Stimulated activated naive B cell treated with anti-CD40 and anti-IgM and Interleukin-4, amounts not matched to agents 10 μg/mL and 1 μg/mL and 100 μg/mL, for 72 hours (primary cell): ENCODE measurements around the gene SOCS7.

Source experiments
- ATAC-seq, 2 donors: fragments of 150-1000 bp; cut with Tn5 transposase; replicated peaks; 2 replicates each; pipeline ENCODE4 v1.10.0; 2021; ENCODE audit warnings: moderate library complexity in 1 of 2
- DNase-seq: peaks from one replicate; pipeline ENCODE4 v3.0.0; 2021
- H3K27ac Mint-ChIP-seq: one replicate; pipeline ENCODE4 v1.8.0; 2022; ENCODE audit warnings: mild to moderate bottlenecking, mixed read lengths
- H3K27me3 Mint-ChIP-seq, 2 donors: one replicate each; pipeline ENCODE4 v1.8.0; 2022; ENCODE audit warnings: mixed read lengths in 2 of 2
- H3K36me3 Mint-ChIP-seq, 2 donors: one replicate each; pipeline ENCODE4 v1.8.0; 2022; ENCODE audit warnings: mixed read lengths in 2 of 2, mild to moderate bottlenecking in 1 of 2
- H3K4me1 Mint-ChIP-seq, 2 donors: one replicate each; pipeline ENCODE4 v1.8.0; 2022; ENCODE audit warnings: mixed read lengths in 2 of 2, mild to moderate bottlenecking in 1 of 2
- H3K4me3 Mint-ChIP-seq, 2 donors: one replicate each; pipeline ENCODE4 v1.8.0; 2022; ENCODE audit warnings: mild to moderate bottlenecking in 2 of 2, mixed read lengths in 2 of 2, moderate library complexity in 1 of 2
- H3K9me3 Mint-ChIP-seq, 2 donors: one replicate each; pipeline ENCODE4 v1.8.0; 2022; ENCODE audit warnings: mixed read lengths in 2 of 2, mild to moderate bottlenecking in 1 of 2

Gene SOCS7

GRCh38 chr17:38417210-38417951 lies 65.7 kb downstream of the SOCS7 start:
- Mint-ChIP-seq H3K9me3 (no peaks in the 10 kb centered on the region), H3K4me3 (no peak overlapping the region), H3K4me1 (peaks cover 9 to 31% of the 10 kb centered on the region in 2 donors), H3K36me3 (no peaks in the 10 kb centered on the region), H3K27ac (no peak overlapping the region), H3K27me3 (peaks cover 49 to 51% of the 10 kb centered on the region in 2 donors)
- ATAC-seq: no peak
- no peak for DNase-seq

- peaks cover 56 to 59% of the 10 kb centered on the region in 2 donors for H3K27me3 Mint-ChIP-seq
Measured at GRCh38 chr17:38418062-38418692, 66.5 kb downstream of the SOCS7 start.

GRCh38 chr17:38418693-38419507 lies 67.3 kb downstream of the SOCS7 start:
- Mint-ChIP-seq H3K4me3 (peak overlapping the region; percentile 77 to 80), H3K4me1 (peaks cover 10 to 31% of the 10 kb centered on the region in 2 donors), H3K9me3 (no peaks in the 10 kb centered on the region), H3K36me3 (no peaks in the 10 kb centered on the region), H3K27ac (peak overlapping the region; percentile 89), H3K27me3 (peaks cover 63 to 66% of the 10 kb centered on the region in 2 donors)
- no peak for ATAC-seq
- DNase-seq: no peak

More at GRCh38 chr17:38418062-38418692, 66.5 kb downstream of the SOCS7 start:
- ATAC-seq (no peak), DNase-seq (no peak)
- Mint-ChIP-seq H3K9me3 (no peaks in the 10 kb centered on the region), H3K27ac (no peak overlapping the region), H3K36me3 (no peaks in the 10 kb centered on the region), H3K4me3 (no peak overlapping the region), H3K4me1 (peaks cover 9 to 31% of the 10 kb centered on the region in 2 donors)

- H3K27me3 Mint-ChIP-seq: peaks cover 69 to 72% of the 10 kb centered on the region in 2 donors
Measured at GRCh38 chr17:38419508-38419981, 67.9 kb downstream of the SOCS7 start.

GRCh38 chr17:38420518-38420917 lies 68.9 kb downstream of the SOCS7 start:
- ATAC-seq: no peak
- no peak for DNase-seq
- Mint-ChIP-seq H3K27ac (no peak overlapping the region), H3K4me3 (no peak overlapping the region), H3K27me3 (peaks cover 78 to 80% of the 10 kb centered on the region in 2 donors), H3K9me3 (no peaks in the 10 kb centered on the region), H3K36me3 (no peaks in the 10 kb centered on the region), H3K4me1 (peaks cover 19 to 34% of the 10 kb centered on the region in 2 donors)

More at GRCh38 chr17:38419508-38419981, 67.9 kb downstream of the SOCS7 start:
- Mint-ChIP-seq H3K27ac (no peak overlapping the region), H3K4me3 (peak overlapping the region in 1 of 2 donors; percentile 14), H3K36me3 (no peaks in the 10 kb centered on the region), H3K9me3 (no peaks in the 10 kb centered on the region), H3K4me1 (peaks cover 12 to 34% of the 10 kb centered on the region in 2 donors)
- DNase-seq: no peak
- ATAC-seq: no peak

GRCh38 chr17:38421171-38421841 lies 69.7 kb downstream of the SOCS7 start:
- ATAC-seq: no peak
- Mint-ChIP-seq H3K4me3 (no peak overlapping the region), H3K36me3 (no peaks in the 10 kb centered on the region), H3K9me3 (no peaks in the 10 kb centered on the region), H3K4me1 (peaks cover 18 to 32% of the 10 kb centered on the region in 2 donors), H3K27ac (no peak overlapping the region), H3K27me3 (peaks cover 77 to 81% of the 10 kb centered on the region in 2 donors)
- no peak for DNase-seq

GRCh38 chr17:38421871-38422827 lies 70.5 kb downstream of the SOCS7 start:
- DNase-seq (no peak), ATAC-seq (no peak)
- Mint-ChIP-seq H3K27ac (no peak overlapping the region), H3K9me3 (no peaks in the 10 kb centered on the region), H3K36me3 (no peaks in the 10 kb centered on the region), H3K4me1 (peaks cover 18 to 34% of the 10 kb centered on the region in 2 donors), H3K4me3 (peak overlapping the region in 1 of 2 donors; percentile 8), H3K27me3 (peaks cover 73 to 84% of the 10 kb centered on the region in 2 donors)

- Mint-ChIP-seq H3K4me1 (peaks cover 22 to 38% of the 10 kb centered on the region in 2 donors), H3K27me3 (peaks cover 59 to 71% of the 10 kb centered on the region in 2 donors), H3K9me3 (no peaks in the 10 kb centered on the region), H3K27ac (no peak overlapping the region), H3K4me3 (no peak overlapping the region), H3K36me3 (no peaks in the 10 kb centered on the region)
- ATAC-seq: no peak
- no peak for DNase-seq
Measured at GRCh38 chr17:38424297-38424972, 72.8 kb downstream of the SOCS7 start.

GRCh38 chr17:38425031-38425430 lies 73.4 kb downstream of the SOCS7 start:
- Mint-ChIP-seq H3K9me3 (no peaks in the 10 kb centered on the region), H3K27me3 (peaks cover 53 to 65% of the 10 kb centered on the region in 2 donors), H3K4me1 (peaks cover 19 to 39% of the 10 kb centered on the region in 2 donors), H3K27ac (no peak overlapping the region), H3K36me3 (no peaks in the 10 kb centered on the region), H3K4me3 (no peak overlapping the region)
- ATAC-seq (no peak), DNase-seq (no peak)

GRCh38 chr17:38425744-38426143 lies 74.1 kb downstream of the SOCS7 start:
- DNase-seq (no peak), ATAC-seq (no peak)
- H3K36me3 Mint-ChIP-seq: no peaks in the 10 kb centered on the region
- H3K9me3 Mint-ChIP-seq: no peaks in the 10 kb centered on the region
- peaks cover 19 to 39% of the 10 kb centered on the region in 2 donors for H3K4me1 Mint-ChIP-seq
- no peak overlapping the region for H3K4me3 Mint-ChIP-seq
- peaks cover 49 to 58% of the 10 kb centered on the region in 2 donors for H3K27me3 Mint-ChIP-seq
- no peak overlapping the region for H3K27ac Mint-ChIP-seq

- peaks cover 42 to 51% of the 10 kb centered on the region in 2 donors for H3K27me3 Mint-ChIP-seq
- no peaks in the 10 kb centered on the region for H3K36me3 Mint-ChIP-seq
- H3K9me3 Mint-ChIP-seq: no peaks in the 10 kb centered on the region
- DNase-seq (no peak), ATAC-seq (no peak)
- H3K27ac Mint-ChIP-seq: no peak overlapping the region
- peaks cover 19 to 39% of the 10 kb centered on the region in 2 donors for H3K4me1 Mint-ChIP-seq
- H3K4me3 Mint-ChIP-seq: no peak overlapping the region
Measured at GRCh38 chr17:38426441-38426840, 74.8 kb downstream of the SOCS7 start.

- Mint-ChIP-seq H3K27ac (no peak overlapping the region), H3K9me3 (no peaks in the 10 kb centered on the region), H3K4me1 (peaks cover 19 to 39% of the 10 kb centered on the region in 2 donors), H3K4me3 (peak overlapping the region; percentile 77 to 82), H3K27me3 (peaks cover 37 to 42% of the 10 kb centered on the region in 2 donors), H3K36me3 (no peaks in the 10 kb centered on the region)
- ATAC-seq (no peak), DNase-seq (no peak)
Measured at GRCh38 chr17:38427160-38427949, 75.7 kb downstream of the SOCS7 start.
